GM12801 (cell line): ENCODE measurements around the gene CDK6.

Experiments used
- TF ChIP-seq, protein P1 (sequence below): IDR thresholded peaks from one replicate; pipeline ENCODE4 v1.5.1; 2011; ENCODE audit warnings: control low read depth; ENCODE audit not compliant: insufficient read length; ENCODE audit errors: extremely low read depth

Gene CDK6

DNA sequence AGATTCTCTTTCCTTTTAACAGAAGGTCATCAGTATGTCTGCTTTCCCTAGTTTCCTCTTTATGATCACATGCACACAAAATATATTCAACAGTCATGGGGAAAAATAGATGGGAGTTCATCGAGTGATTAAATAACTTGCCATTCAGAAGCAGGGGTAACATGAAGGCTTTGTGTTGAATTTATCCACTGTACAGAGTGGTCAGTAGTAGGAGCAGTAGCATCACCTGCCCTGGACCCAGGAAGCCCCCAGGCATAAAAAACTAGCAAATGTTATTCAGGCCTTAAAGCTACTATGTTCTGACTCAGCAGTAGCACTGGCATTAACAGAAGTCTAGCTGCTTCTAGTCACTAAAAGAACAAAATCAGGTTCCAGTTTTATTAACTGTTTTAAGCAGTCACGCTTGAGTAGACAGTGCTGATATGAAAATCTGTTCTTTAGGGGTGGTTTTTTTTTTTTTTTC is 214.8 kb downstream of the CDK6 start:
- TF ChIP-seq, protein P1, sequence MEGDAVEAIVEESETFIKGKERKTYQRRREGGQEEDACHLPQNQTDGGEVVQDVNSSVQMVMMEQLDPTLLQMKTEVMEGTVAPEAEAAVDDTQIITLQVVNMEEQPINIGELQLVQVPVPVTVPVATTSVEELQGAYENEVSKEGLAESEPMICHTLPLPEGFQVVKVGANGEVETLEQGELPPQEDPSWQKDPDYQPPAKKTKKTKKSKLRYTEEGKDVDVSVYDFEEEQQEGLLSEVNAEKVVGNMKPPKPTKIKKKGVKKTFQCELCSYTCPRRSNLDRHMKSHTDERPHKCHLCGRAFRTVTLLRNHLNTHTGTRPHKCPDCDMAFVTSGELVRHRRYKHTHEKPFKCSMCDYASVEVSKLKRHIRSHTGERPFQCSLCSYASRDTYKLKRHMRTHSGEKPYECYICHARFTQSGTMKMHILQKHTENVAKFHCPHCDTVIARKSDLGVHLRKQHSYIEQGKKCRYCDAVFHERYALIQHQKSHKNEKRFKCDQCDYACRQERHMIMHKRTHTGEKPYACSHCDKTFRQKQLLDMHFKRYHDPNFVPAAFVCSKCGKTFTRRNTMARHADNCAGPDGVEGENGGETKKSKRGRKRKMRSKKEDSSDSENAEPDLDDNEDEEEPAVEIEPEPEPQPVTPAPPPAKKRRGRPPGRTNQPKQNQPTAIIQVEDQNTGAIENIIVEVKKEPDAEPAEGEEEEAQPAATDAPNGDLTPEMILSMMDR, result no peak

DNA sequence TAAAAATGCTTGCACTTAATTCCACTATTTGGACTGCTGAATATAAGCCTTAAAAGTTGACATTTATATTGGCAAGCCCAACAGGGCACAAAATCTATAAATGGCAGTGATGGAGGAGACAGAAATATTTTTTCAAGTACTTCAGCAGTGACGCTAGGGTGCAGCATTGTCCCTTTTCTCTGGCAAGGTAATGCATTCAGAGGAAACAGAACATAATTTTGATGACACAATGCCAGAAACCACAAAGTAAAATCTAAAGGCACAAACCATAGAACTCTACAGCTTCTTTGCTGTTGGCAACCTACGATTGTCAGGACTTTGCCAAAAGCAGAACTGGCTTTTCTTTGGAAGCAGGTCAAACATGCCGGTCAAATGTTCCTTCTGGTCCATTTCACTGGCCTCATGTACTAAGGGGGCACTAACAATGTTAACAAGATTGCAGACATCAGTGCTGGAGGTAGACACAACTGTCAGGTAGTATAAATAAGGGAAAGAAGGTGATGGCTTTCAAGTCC is 215.3 kb downstream of the CDK6 start:
- TF ChIP-seq, protein P1, result peak; percentile 66

DNA sequence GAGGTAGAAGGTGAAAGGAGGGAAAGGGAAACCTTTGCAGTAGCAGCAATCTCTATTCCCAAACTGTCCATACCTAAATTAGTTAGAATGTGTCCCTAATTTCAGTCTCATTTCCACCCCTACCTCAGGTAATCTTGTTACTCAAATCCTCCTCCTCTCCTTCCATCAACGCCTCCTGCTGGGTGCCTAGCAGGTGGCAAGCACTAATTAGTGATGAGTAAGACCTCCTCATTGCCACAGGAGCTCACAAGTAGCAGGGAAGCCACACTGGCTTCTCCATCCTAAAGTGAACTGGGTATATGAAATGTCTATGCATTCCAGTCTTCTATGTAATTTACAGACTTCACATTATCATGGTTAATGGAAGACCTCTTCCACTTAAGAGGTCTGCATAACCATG is 220.5 kb downstream of the CDK6 start:
- TF ChIP-seq, protein P1, result no peak

DNA sequence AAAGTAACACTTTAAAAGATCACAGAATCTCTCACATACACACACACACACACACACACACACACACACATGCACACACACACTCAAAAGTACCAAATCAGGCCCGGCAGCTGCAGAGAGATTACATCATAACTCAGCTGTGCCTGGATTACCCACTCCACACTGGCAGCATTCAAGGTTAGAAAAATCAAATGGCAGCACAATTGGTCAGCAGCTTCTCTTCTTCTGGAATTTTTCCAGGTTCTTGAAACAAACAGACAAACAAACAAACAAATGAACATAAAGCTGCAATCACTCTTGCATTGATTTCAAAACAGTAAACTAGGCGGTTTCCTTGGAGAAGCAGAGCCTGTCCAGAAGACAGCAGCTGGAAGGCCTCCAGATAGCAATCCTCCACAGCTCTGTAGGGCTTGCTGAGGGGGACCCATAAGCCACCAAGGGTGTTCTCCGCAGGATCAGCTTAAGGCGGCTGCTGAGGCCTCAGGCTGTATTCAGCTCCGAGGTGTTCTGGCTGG is 221.7 kb downstream of the CDK6 start:
- TF ChIP-seq, protein P1, result no peak

DNA sequence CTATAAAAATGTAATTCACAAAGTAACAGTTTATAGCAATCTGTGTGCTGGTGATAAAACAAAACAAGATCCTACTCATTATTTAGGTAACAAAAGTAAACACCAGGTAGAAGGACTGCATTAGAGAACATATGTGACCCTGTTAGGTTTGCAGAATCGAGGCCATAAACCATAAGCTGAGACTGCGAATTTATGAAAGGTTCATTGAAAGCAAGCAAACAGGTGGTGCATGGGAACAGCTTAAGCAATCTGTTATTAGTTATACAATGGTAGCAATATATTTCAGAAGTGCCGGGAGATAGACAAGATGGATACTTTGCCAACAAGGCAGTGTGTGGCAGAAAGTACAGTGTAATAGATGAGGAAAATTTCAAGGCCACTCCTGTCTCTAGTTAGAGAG is 222.7 kb downstream of the CDK6 start:
- TF ChIP-seq, protein P1, result no peak

DNA sequence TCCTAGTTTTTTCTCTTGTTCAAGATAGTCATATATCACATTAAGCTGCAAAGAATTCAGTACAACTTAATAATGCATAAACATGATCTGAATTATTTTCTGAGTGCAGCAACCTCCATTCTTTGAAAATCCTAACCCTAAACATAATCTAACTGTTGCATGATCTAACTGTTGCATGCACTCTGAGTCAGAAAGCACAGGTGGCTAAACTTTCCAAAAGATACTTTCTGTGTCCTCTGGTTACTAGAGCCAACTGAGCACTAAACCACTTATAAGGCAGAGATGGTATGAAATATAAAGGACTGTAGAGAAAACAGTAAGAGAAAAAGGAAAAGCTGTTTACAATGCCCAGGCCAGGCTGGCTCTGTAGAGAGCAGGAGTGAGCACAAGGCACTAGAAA is 223.2 kb downstream of the CDK6 start:
- TF ChIP-seq, protein P1, result no peak

DNA sequence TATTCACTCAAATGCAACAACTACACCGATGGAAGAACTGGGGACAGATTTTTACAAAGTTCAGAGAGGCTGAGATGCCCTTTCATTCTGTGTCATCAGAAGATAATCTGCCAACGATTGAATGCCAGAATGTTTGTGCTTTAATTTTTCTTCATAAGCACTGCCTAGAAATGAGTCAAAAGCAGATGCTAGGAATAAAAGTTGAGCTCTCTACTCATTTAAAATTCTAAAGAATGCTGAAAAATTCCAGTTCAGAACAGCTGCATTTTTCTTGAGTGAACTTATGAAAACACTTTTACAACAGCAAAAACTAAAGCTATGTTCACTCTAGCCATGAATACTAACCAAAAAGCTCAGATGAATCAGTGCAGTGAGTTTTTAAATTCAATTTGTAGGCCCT is 223.9 kb downstream of the CDK6 start:
- TF ChIP-seq, protein P1, result no peak

DNA sequence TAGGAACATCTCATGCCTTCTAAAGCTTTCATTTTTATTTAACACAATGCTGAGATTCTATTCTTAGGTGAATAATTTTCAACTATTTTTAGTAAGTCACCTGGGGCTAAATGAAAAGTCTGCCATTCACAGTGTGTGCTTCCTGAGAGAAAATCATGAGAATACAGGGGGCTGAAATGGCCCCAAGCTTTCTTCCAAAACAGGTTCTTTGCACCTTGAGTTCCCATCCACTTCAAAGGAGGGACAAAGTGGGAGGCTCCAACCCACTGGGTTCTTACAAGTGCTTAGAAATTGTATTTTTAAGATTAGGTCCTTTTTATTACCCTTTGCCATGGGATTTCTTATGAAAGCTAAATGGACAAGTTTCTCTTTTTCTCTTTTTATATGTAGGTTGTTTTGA is 224.6 kb downstream of the CDK6 start:
- TF ChIP-seq, protein P1, result no peak
